ENCODE data around the gene PTPA. TPM values are rescaled to one million over a fixed set of nuclear protein-coding genes. Genes with fewer than 3 reads are reported as not detected.

PTPA gene
- total RNA-seq, 1 donor from 2014 or later, result 115 TPM

- peak; percentile 67 for ATAC-seq
- H3K27ac ChIP-seq, result peak overlapping the region; percentile 96
- H3K9me3 ChIP-seq, result no peaks in the 10 kb centered on the region
- peak; percentile 92 for DNase-seq
- H3K4me1 ChIP-seq, result peaks cover 21% of the 10 kb centered on the region
- no peaks in the 10 kb centered on the region for H3K27me3 ChIP-seq
- TF ChIP-seq CTCF (IDR thresholded peaks at IDR 0.05), result no peak
- peak overlapping the region; percentile 79 for H3K4me3 ChIP-seq
- H3K36me3 ChIP-seq, result no peaks in the 10 kb centered on the region
- intact Hi-C loops (cut with DNase I), result no loop called here
These were observed 64.8 kb downstream of the PTPA start for GRCh38 chr9:129175825-129176633.

DNA sequence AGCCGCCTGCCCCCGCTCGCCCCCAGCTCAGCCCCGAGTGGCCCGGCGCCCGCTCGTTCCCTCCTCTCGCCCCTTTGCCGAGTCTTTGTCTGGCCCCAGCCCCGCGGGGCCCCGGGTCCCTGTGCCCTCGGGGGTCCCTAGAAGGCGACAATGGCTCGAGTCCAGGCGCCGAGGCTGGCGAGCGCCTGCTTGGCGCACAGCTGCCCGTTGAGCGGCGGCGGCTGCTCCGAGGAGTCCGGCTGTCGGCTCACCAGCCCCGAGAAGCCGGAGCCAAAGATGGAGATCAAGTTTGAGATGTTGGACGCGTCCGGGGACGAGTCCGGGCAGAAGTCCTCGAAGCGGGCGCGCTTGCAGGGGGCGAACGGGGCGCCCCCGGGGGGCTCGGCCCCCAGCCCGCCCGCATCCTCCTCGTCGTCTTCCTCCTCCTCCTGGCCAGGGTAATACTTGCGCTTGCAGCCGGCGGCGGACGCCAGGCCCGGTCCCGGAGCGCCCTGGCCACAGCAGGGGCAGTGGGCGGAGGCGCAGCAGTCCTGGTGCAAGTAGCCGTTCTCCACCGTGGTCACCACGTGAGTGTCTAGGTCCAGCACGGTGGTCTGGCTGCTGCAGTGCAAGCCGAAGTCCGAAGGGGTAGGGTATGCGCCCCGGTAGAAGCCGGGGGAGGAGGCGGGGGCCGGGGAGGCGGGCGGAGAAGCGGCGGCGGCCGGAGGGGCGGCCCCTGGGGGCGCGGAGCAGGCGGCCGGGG is 65.7 kb downstream of the PTPA start:
- H3K9me3 ChIP-seq, result no peaks in the 10 kb centered on the region
- H3K4me3 ChIP-seq, result peak overlapping the region; percentile 79
- H3K27ac ChIP-seq, result peak overlapping the region; percentile 96
- H3K27me3 ChIP-seq, result no peaks in the 10 kb centered on the region
- DNase-seq, result peak; percentile 81
- ATAC-seq, result no peak
- no peaks in the 10 kb centered on the region for H3K36me3 ChIP-seq
- H3K4me1 ChIP-seq, result peaks cover 21% of the 10 kb centered on the region
- intact Hi-C loops (cut with DNase I), result no loop called here
- no peak for TF ChIP-seq CTCF (IDR thresholded peaks at IDR 0.05)

DNA sequence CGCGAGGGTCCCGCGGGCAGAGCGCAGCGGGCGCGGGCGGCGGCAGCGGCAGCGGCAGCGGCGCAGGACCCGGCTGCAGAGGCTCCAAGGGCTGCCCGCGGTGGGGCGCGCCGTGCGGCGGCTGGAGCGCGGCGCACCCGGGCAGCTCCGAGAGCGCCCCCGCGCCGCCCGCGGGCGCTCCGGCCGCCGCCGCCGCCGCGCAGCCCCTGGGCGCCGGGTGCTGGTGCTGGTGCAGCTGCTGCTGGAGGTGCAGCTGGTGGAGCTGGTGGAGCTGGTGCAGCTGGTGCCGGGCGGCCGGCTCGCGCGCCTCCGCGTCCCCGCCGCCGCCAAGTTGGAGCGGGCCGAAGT is 66.2 kb downstream of the PTPA start:
- Histone ChIP-seq H3K4me1 (peaks cover 21% of the 10 kb centered on the region), H3K36me3 (no peaks in the 10 kb centered on the region), H3K27me3 (no peaks in the 10 kb centered on the region), H3K4me3 (peak overlapping the region; percentile 83), H3K27ac (peak overlapping the region; percentile 77), H3K9me3 (no peaks in the 10 kb centered on the region)
- intact Hi-C loops (cut with DNase I), result no loop called here
- no peak for TF ChIP-seq CTCF (IDR thresholded peaks at IDR 0.05)
- no peak for DNase-seq
- ATAC-seq, result no peak

DNA sequence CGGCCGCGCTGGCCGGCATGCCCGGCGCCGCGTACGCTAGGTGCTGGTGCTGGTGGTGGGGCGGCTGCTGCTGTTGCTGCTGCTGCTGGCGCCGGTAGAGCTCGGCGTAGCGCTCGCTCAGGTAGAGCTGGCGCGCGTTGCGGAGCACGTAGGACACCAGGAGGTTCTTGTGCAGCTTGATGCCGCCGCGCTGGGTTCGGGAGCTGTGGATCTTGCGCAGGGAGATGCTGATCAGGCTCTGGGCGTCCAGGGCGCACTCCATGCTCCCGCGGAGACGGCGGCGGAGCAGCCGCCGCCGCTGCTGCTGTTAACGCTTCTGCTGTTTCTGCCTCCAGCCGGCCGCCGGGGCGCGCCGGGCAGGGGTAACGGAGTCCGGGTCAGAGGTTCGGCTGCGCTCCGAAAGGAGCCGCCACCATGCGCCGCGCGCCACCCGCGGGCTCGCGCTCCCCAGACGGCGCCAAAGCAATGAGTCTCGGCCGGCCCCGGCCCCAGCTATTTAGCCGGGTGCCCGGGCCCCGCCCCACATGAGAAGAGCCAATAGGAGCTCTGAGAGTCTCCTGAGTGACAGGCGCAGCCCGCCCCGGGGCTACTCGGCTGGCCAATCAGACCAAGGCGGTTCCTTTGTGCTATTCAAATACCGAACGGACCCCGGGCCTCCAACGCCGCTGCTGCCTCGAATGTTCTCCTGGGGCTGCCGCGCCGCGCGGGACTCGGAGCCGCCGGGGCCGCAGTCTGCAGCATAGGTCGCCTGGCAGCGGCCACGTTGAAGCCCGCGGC is 66.8 kb downstream of the PTPA start, which contains the start of gene IER5L:
Gene IER5L, minus strand, starts transcription at position 471 of the 777 bp plus-strand sequence. Its CDS starts 209 bp downstream, at position 262.
- no peaks in the 10 kb centered on the region for H3K27me3 ChIP-seq
- no peaks in the 10 kb centered on the region for H3K36me3 ChIP-seq
- DNase-seq (peak; percentile 96), ATAC-seq (peak; percentile 84)
- no peak for TF ChIP-seq CTCF (IDR thresholded peaks at IDR 0.05)
- H3K4me1 ChIP-seq, result peaks cover 21% of the 10 kb centered on the region
- no peaks in the 10 kb centered on the region for H3K9me3 ChIP-seq
- peak within 1 kb of the TSS; percentile 96 for H3K27ac ChIP-seq
- H3K4me3 ChIP-seq, result peak within 1 kb of the TSS; percentile 83
- intact Hi-C loops (cut with DNase I), result no loop called here

DNA sequence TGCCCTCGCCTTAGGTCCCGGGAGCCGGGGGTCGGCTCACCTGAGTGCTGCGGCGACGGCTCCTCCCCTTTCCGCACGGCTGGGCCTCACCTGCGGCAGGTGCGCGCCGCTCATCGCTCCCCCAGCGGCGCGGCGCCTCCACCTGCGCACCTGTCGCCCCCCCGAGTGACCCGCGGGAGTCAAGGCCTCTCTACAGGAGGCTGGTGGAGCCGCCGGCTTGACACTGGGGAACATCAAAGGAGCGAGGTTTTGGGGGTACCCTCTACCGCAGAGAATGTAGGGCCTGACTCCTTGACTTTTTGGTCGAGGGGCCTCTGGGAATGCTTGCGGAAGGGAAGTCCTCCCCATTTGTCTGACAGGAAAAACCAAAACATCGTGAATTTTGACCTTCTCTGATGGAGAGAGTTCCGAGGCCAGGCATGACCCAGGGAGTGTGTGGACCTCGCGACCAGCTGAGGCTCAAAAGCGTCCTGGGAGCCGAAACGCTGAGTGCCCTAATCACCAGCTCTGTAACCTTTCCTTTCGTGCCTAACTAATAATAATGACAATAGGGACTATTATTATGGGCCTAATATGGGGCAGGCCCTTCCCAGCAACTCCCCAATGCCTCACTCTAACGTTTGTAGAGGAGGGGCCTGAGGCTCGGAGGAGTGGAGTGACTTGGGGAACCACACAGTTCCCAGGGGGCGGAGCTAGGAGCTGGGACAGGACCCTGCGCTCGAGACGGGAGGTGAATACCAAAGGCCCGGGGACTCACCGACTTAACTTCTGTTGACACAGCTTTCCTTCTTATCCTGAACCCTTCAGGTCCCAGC is 67.6 kb downstream of the PTPA start:
- H3K27me3 ChIP-seq, result no peaks in the 10 kb centered on the region
- H3K4me1 ChIP-seq, result peaks cover 15% of the 10 kb centered on the region
- H3K9me3 ChIP-seq, result no peaks in the 10 kb centered on the region
- peak overlapping the region; percentile 83 for H3K4me3 ChIP-seq
- no peaks in the 10 kb centered on the region for H3K36me3 ChIP-seq
- intact Hi-C loops (cut with DNase I), result no loop called here
- DNase-seq, result no peak
- no peak for ATAC-seq
- no peak overlapping the region for H3K27ac ChIP-seq
- no peak for TF ChIP-seq CTCF (IDR thresholded peaks at IDR 0.05)
